A673 (cell line): ENCODE data around the gene PRDM16.

Experiments
- CTCF ChIP-seq: fragments of 300-800, 200-600 bp; sonication (generic); conservative IDR thresholded peaks from 2 replicates; pipeline ENCODE4 v1.5.1; 2017; ENCODE audit warnings: low read depth, mild to moderate bottlenecking, antibody characterized with exemption, low read length, moderate library complexity, mixed read lengths
- EZH2 ChIP-seq: fragments of 200-600 bp; sonication (generic); IDR thresholded peaks from 2 replicates; pipeline ENCODE4 v1.6.1; 2017; ENCODE audit warnings: borderline replicate concordance, low read depth, mild to moderate bottlenecking, mixed read lengths, antibody characterized with exemption, low read length; ENCODE audit not compliant: poor library complexity, severe bottlenecking

GRCh38 chr1:3167255-3167654 lies 98.3 kb downstream of the PRDM16 start:
- TF ChIP-seq EZH2 (no peak), CTCF (no peak)
